H9 (cell line): ENCODE results near the gene TPSAB1. TPM values are rescaled to one million over a fixed set of nuclear protein-coding genes. Genes with fewer than 3 reads are reported as not detected.

Experiments
- DNase-seq: peaks from one replicate; pipeline ENCODE4 v3.0.0-alpha.2; 2017
- H2AFZ ChIP-seq: one replicate; pipeline ENCODE4 v1.6.1; 2013; ENCODE audit warnings: mild to moderate bottlenecking, low read length, control low read depth, moderate library complexity
- H2AK5ac ChIP-seq: 2 replicates; pipeline ENCODE4 v1.6.1; 2013; ENCODE audit warnings: low read length, control low read depth, mixed read lengths; ENCODE audit not compliant: insufficient read length
- H2BK120ac ChIP-seq: one replicate; pipeline ENCODE4 v1.6.1; 2013; ENCODE audit warnings: low read depth, mild to moderate bottlenecking, low read length, control low read depth, inconsistent platforms; ENCODE audit not compliant: poor library complexity, severe bottlenecking
- H2BK12ac ChIP-seq: 2 replicates; pipeline ENCODE4 v1.6.1; 2013; ENCODE audit warnings: low read length, control low read depth, mixed read lengths, low read depth; ENCODE audit not compliant: insufficient read length
- H2BK15ac ChIP-seq: 2 replicates; pipeline ENCODE4 v1.6.1; 2013; ENCODE audit warnings: low read depth, low read length, control low read depth
- H2BK20ac ChIP-seq: one replicate; pipeline ENCODE4 v1.6.1; 2013; ENCODE audit warnings: low read depth, mild to moderate bottlenecking, low read length, control low read depth, inconsistent platforms; ENCODE audit not compliant: poor library complexity, severe bottlenecking
- H2BK5ac ChIP-seq: 2 replicates; pipeline ENCODE4 v1.6.1; 2013; ENCODE audit warnings: low read length, control low read depth, mixed read lengths; ENCODE audit not compliant: insufficient read length
- H3K14ac ChIP-seq: 2 replicates; pipeline ENCODE4 v1.6.1; 2013; ENCODE audit warnings: low read length, control low read depth; ENCODE audit not compliant: insufficient read depth
- H3K18ac ChIP-seq: 2 replicates; pipeline ENCODE4 v1.6.1; 2013; ENCODE audit warnings: low read depth, mild to moderate bottlenecking, mixed read lengths, low read length, control low read depth; ENCODE audit not compliant: insufficient read length
- H3K23ac ChIP-seq: 2 replicates; pipeline ENCODE4 v1.6.1; 2013; ENCODE audit warnings: low read length, control low read depth, mixed read lengths, low read depth; ENCODE audit not compliant: insufficient read length
- H3K23me2 ChIP-seq: 2 replicates; pipeline ENCODE4 v1.6.1; 2013; ENCODE audit warnings: low read depth, mild to moderate bottlenecking, mixed read lengths, low read length, control low read depth; ENCODE audit not compliant: insufficient read length, poor library complexity, severe bottlenecking
- H3K27ac ChIP-seq: 2 replicates; pipeline ENCODE4 v1.5.1; 2013; ENCODE audit warnings: low read length, control low read depth, mixed read lengths, low read depth; ENCODE audit not compliant: insufficient read length
- H3K27me3 ChIP-seq: 2 replicates; pipeline ENCODE4 v1.6.1; 2013; ENCODE audit warnings: low read length, control low read depth, inconsistent platforms; ENCODE audit not compliant: insufficient read depth
- H3K4ac ChIP-seq: 2 replicates; pipeline ENCODE4 v1.6.1; 2013; ENCODE audit warnings: low read depth, mild to moderate bottlenecking, control low read depth, inconsistent platforms, low read length, moderate library complexity
- H3K4me1 ChIP-seq: 2 replicates; pipeline ENCODE4 v1.6.1; 2013; ENCODE audit warnings: low read length, control low read depth, inconsistent platforms; ENCODE audit not compliant: insufficient read depth
- H3K4me2 ChIP-seq: 2 replicates; pipeline ENCODE4 v1.6.1; 2013; ENCODE audit warnings: low read length, control low read depth, mixed read lengths; ENCODE audit not compliant: insufficient read length, insufficient read depth
- H3K56ac ChIP-seq: 2 replicates; pipeline ENCODE4 v1.6.1; 2013; ENCODE audit warnings: low read depth, mild to moderate bottlenecking, mixed read lengths, low read length, control low read depth; ENCODE audit not compliant: insufficient read length
- H3K79me1 ChIP-seq: 2 replicates; pipeline ENCODE4 v1.6.1; 2013; ENCODE audit warnings: low read depth, mild to moderate bottlenecking, moderate library complexity, low read length, control low read depth, inconsistent platforms; ENCODE audit not compliant: insufficient read depth, poor library complexity, severe bottlenecking
- H3K79me2 ChIP-seq: 2 replicates; pipeline ENCODE4 v1.6.1; 2013; ENCODE audit warnings: low read length, control low read depth, inconsistent platforms; ENCODE audit not compliant: insufficient read depth
- H3K9ac ChIP-seq: 2 replicates; pipeline ENCODE4 v1.6.1; 2013; ENCODE audit warnings: low read length, control low read depth, mixed read lengths; ENCODE audit not compliant: insufficient read length; ENCODE audit errors: extremely low read depth
- H3K9me3 ChIP-seq: one replicate; pipeline ENCODE4 v1.6.1; 2013; ENCODE audit warnings: low read depth, low read length, inconsistent platforms; ENCODE audit not compliant: control insufficient read depth
- H3T11ph ChIP-seq: one replicate; pipeline ENCODE4 v1.6.1; 2013; ENCODE audit warnings: mild to moderate bottlenecking, low read length, control low read depth, inconsistent platforms
- H4K20me1 ChIP-seq: one replicate; pipeline ENCODE4 v1.6.1; 2013; ENCODE audit not compliant: control insufficient read depth, insufficient read length, insufficient read depth
- H4K5ac ChIP-seq: 2 replicates; pipeline ENCODE4 v1.6.1; 2013; ENCODE audit warnings: low read depth, mild to moderate bottlenecking, mixed read lengths, low read length, control low read depth; ENCODE audit not compliant: insufficient read length
- H4K8ac ChIP-seq: replicated peaks from 2 replicates; pipeline ENCODE4 v1.6.1; 2013; ENCODE audit warnings: low read length, control low read depth, mixed read lengths, low read depth; ENCODE audit not compliant: insufficient read length
- H4K91ac ChIP-seq: 2 replicates; pipeline ENCODE4 v1.6.1; 2013; ENCODE audit warnings: low read depth, mild to moderate bottlenecking, moderate library complexity, mixed read lengths, low read length, control low read depth; ENCODE audit not compliant: insufficient read length
- H3K27ac Mint-ChIP-seq, 3 experiments: 2 replicates in 2 of 3; 3 replicates in 1 of 3; pipeline ENCODE4 v1.8.0; 2020 to 2021; ENCODE audit warnings: mixed read lengths in 3 of 3, mild to moderate bottlenecking in 1 of 3, moderate library complexity in 1 of 3
- H3K27me3 Mint-ChIP-seq: 2 replicates; pipeline ENCODE4 v1.8.0; 2021; ENCODE audit warnings: low read depth, mild to moderate bottlenecking, moderate library complexity, mixed read lengths
- H3K36me3 Mint-ChIP-seq, 3 experiments: 2 replicates in 2 of 3; 3 replicates in 1 of 3; pipeline ENCODE4 v1.8.0; 2020 to 2021; ENCODE audit warnings: low read depth in 3 of 3, mixed read lengths in 3 of 3; ENCODE audit not compliant: insufficient read depth in 1 of 3
- H3K4me1 Mint-ChIP-seq, 2 experiments: 2 replicates each; pipeline ENCODE4 v1.8.0; 2020; ENCODE audit warnings: mixed read lengths in 2 of 2
- H3K4me3 Mint-ChIP-seq, 2 experiments: 2 replicates in 1 of 2; 3 replicates in 1 of 2; pipeline ENCODE4 v1.8.0; 2020 to 2021; ENCODE audit warnings: mild to moderate bottlenecking in 2 of 2, mixed read lengths in 2 of 2, moderate library complexity in 1 of 2
- H3K9me3 Mint-ChIP-seq, 2 experiments: 2 replicates in 1 of 2; 3 replicates in 1 of 2; pipeline ENCODE4 v1.8.0; 2020; ENCODE audit warnings: mild to moderate bottlenecking in 2 of 2, mixed read lengths in 2 of 2, moderate library complexity in 1 of 2
- WGBS: extraction: QIAGEN DNeasy Blood & Tissue Kit; methylation state at CpG from one replicate; pipeline ENCODE4 v1.1.7; 2013; ENCODE audit warnings: missing lambda C conversion rate, low lambda C conversion rate, mixed read lengths; ENCODE audit not compliant: insufficient read length; ENCODE audit errors: extremely low coverage; 5-methylcytosine and 5-hydroxymethylcytosine counted together
- total RNA-seq: library from RNA; stranded (reverse); gene quantifications from 2 replicates; pipeline ENCODE4 v1.2.1, GENCODE V29; 2021
- TF ChIP-seq, protein P1 (sequence below): fragments of 200-600 bp; sonication (generic); conservative IDR thresholded peaks from 3 replicates; pipeline ENCODE4 v1.8.0; 2021; ENCODE audit warnings: antibody characterized with exemption, mild to moderate bottlenecking

TPSAB1 gene
- total RNA-seq, 1 experiment from 2014 or later: not detected

DNA sequence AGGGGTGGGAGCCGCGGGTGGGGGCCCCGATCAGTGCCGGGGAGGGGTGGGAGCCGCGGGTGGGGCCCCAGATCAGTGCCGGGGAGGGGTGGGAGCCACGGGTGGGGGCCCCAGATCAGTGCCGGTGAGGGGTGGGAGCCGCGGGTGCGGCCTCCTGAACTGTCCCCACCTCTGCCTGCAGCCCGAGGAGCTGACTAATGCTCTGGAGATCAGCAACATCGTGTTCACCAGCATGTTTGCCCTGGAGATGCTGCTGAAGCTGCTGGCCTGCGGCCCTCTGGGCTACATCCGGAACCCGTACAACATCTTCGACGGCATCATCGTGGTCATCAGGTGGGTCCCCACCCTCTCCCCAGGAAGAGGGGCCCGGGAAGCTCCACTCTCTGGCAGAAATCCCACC lies 35.6 kb upstream of the TPSAB1 start:
- no peaks in the 10 kb centered on the region for H3K9me3 ChIP-seq
- no peaks in the 10 kb centered on the region for H3K4me1 ChIP-seq

More for the DNA sequence above, 35.6 kb upstream of the TPSAB1 start:
- H4K8ac ChIP-seq: no peak overlapping the region
- no peak for DNase-seq
- H4K20me1 ChIP-seq: no peaks in the 10 kb centered on the region
- no CpG with 5 or more reads among the region's 21 CpGs for WGBS
- H3K27ac ChIP-seq: no peak overlapping the region
- H3K79me2 ChIP-seq: no peaks in the 10 kb centered on the region
- no peaks in the 10 kb centered on the region for H3K27me3 Mint-ChIP-seq
- no peaks in the 10 kb centered on the region for H3K27me3 ChIP-seq
- no peak overlapping the region for H2AFZ ChIP-seq
- H2BK12ac ChIP-seq: no peak overlapping the region
- no peaks in the 10 kb centered on the region for H3K23me2 ChIP-seq
- TF ChIP-seq, protein P1, sequence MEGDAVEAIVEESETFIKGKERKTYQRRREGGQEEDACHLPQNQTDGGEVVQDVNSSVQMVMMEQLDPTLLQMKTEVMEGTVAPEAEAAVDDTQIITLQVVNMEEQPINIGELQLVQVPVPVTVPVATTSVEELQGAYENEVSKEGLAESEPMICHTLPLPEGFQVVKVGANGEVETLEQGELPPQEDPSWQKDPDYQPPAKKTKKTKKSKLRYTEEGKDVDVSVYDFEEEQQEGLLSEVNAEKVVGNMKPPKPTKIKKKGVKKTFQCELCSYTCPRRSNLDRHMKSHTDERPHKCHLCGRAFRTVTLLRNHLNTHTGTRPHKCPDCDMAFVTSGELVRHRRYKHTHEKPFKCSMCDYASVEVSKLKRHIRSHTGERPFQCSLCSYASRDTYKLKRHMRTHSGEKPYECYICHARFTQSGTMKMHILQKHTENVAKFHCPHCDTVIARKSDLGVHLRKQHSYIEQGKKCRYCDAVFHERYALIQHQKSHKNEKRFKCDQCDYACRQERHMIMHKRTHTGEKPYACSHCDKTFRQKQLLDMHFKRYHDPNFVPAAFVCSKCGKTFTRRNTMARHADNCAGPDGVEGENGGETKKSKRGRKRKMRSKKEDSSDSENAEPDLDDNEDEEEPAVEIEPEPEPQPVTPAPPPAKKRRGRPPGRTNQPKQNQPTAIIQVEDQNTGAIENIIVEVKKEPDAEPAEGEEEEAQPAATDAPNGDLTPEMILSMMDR: no peak
- H2BK120ac ChIP-seq: no peak overlapping the region
- no peaks in the 10 kb centered on the region for H3K79me1 ChIP-seq
- H3K9me3 Mint-ChIP-seq: no peaks in the 10 kb centered on the region
- no peak overlapping the region for H3K4me3 Mint-ChIP-seq
- H2BK15ac ChIP-seq: no peak overlapping the region
- H3K4ac ChIP-seq: no peak overlapping the region
- H2BK5ac ChIP-seq: no peak overlapping the region
- no peak overlapping the region for H2BK20ac ChIP-seq
- H3K4me2 ChIP-seq: no peak overlapping the region
- no peak overlapping the region for H2AK5ac ChIP-seq
- no peak overlapping the region for H4K5ac ChIP-seq
- peaks cover 0 to 34% (median 32%) of the 10 kb centered on the region in 3 experiments; a peak in 6 of 7 replicates for H3K36me3 Mint-ChIP-seq
- peaks cover 0 to 2% of the 10 kb centered on the region in 2 experiments; a peak in 1 of 4 replicates for H3K4me1 Mint-ChIP-seq
- H3K27ac Mint-ChIP-seq: no peak overlapping the region
- no peak overlapping the region for H3T11ph ChIP-seq
- no peak overlapping the region for H3K23ac ChIP-seq
- H3K14ac ChIP-seq: no peak overlapping the region
- no peak overlapping the region for H3K18ac ChIP-seq
- H3K56ac ChIP-seq: no peak overlapping the region
- H3K9ac ChIP-seq: no peak overlapping the region
- no peak overlapping the region for H4K91ac ChIP-seq
